K562 (cell line): ENCODE results near the gene CYS1. TPM values are rescaled to one million over a fixed set of nuclear protein-coding genes. Genes with fewer than 3 reads are reported as not detected.
A peak's percentile ranks its signal among the peaks of the same experiment; 100 is the strongest.

ENCODE experiments used
- ADNP ChIP-seq: fragments of 200-800 bp; sonication (Bioruptor generic); IDR thresholded peaks from 2 replicates; pipeline ENCODE4 v1.6.1; 2016; ENCODE audit warnings: missing genetic modification characterization, missing compliant biosample characterization
- ARID3B ChIP-seq: fragments of 250-450 bp; sonication (Bioruptor Pico); IDR thresholded peaks from 2 replicates; pipeline ENCODE4 v1.4.0; 2020; ENCODE audit warnings: borderline replicate concordance
- CBX5 ChIP-seq: IDR thresholded peaks from 2 replicates; pipeline ENCODE4 v1.6.1; 2014; ENCODE audit warnings: low read depth, borderline replicate concordance
- DDX20 ChIP-seq: fragments of 450-650 bp; IDR thresholded peaks from 2 replicates; pipeline ENCODE4 v1.6.1; 2016; ENCODE audit warnings: missing genetic modification characterization, low read depth, mild to moderate bottlenecking, missing compliant biosample characterization, moderate library complexity
- EGR1 ChIP-seq: fragments of 450-650 bp; conservative IDR thresholded peaks from 2 replicates; pipeline ENCODE4 v1.6.1; 2017; ENCODE audit warnings: mild to moderate bottlenecking
- EWSR1 ChIP-seq: fragments of 450-650 bp; IDR thresholded peaks from 2 replicates; pipeline ENCODE4 v1.6.1; 2018; ENCODE audit warnings: borderline replicate concordance, mild to moderate bottlenecking, low read depth, moderate library complexity; ENCODE audit not compliant: partially characterized antibody
- FOXJ3 ChIP-seq: sonication (generic); formaldehyde crosslinking; IDR thresholded peaks from 2 replicates; pipeline ENCODE4 v1.4.0; 2020; ENCODE audit warnings: mild to moderate bottlenecking, missing genetic modification reagents
- FOXK1 ChIP-seq: sonication (generic); formaldehyde crosslinking; IDR thresholded peaks from 2 replicates; pipeline ENCODE4 v1.8.0; 2022; ENCODE audit warnings: missing genetic modification reagents, mild to moderate bottlenecking, borderline replicate concordance
- GABPB1 ChIP-seq: sonication (generic); formaldehyde crosslinking; IDR thresholded peaks from 2 replicates; pipeline ENCODE4 v1.8.0; 2022; ENCODE audit warnings: mild to moderate bottlenecking, missing genetic modification reagents
- HDGF ChIP-seq: fragments of 450-650 bp; IDR thresholded peaks from 2 replicates; pipeline ENCODE4 v1.6.1; 2016
- MITF ChIP-seq: IDR thresholded peaks from 2 replicates; pipeline ENCODE4 v1.6.1; 2014; ENCODE audit warnings: antibody characterized with exemption
- NFE2 ChIP-seq: IDR thresholded peaks from 2 replicates; pipeline ENCODE4 v1.6.1; 2014; ENCODE audit warnings: antibody characterized with exemption, low read depth
- NR2F6 ChIP-seq: fragments of 450-650 bp; formaldehyde crosslinking; IDR thresholded peaks from 2 replicates; pipeline ENCODE4 v1.4.0; 2020; ENCODE audit warnings: mild to moderate bottlenecking
- PHB ChIP-seq: fragments of 250-450 bp; sonication (Bioruptor Pico); IDR thresholded peaks from 2 replicates; pipeline ENCODE4 v1.5.0; 2021
- PHF8 ChIP-seq: fragments of 200-600 bp; sonication (generic); IDR thresholded peaks from 2 replicates; pipeline ENCODE4 v1.6.1; 2012; ENCODE audit warnings: mixed run types, mild to moderate bottlenecking, inconsistent platforms, low read length, moderate library complexity, borderline replicate concordance
- PTTG1 ChIP-seq: fragments of 450-650 bp; IDR thresholded peaks from 2 replicates; pipeline ENCODE4 v1.6.1; 2016; ENCODE audit warnings: low read depth, mild to moderate bottlenecking, missing genetic modification characterization, missing compliant biosample characterization
- SRF ChIP-seq, 2 experiments: fragments of 250-450, 450-650 bp in 1 of 2; sonication (Bioruptor Pico) in 1 of 2; sonication (generic) in 1 of 2; formaldehyde crosslinking; IDR thresholded peaks; 2 replicates each; pipeline versions ENCODE4 v1.5.0 to v1.5.1; 2020 to 2022; ENCODE audit warnings: mild to moderate bottlenecking in 1 of 2, missing genetic modification reagents in 1 of 2
- SRSF1 ChIP-seq: fragments of 200-400 bp; formaldehyde crosslinking; IDR thresholded peaks from 2 replicates; pipeline ENCODE4 v1.6.1; 2017; ENCODE audit warnings: mild to moderate bottlenecking, low read depth, low read length, moderate library complexity
- ZNF134 ChIP-seq: fragments of 250-450 bp; sonication (Bioruptor Pico); conservative IDR thresholded peaks from 2 replicates; pipeline ENCODE4 v1.4.0; 2020
- ZNF146 ChIP-seq: IDR thresholded peaks from one replicate; pipeline ENCODE4 v1.6.1; 2018; ENCODE audit warnings: missing compliant biosample characterization; ENCODE audit not compliant: unreplicated experiment
- ZNF354B ChIP-seq: fragments of 250-450 bp; sonication (Bioruptor Pico); IDR thresholded peaks from 2 replicates; pipeline ENCODE4 v1.4.0; 2020
- ZNF518B ChIP-seq: fragments of 250-450 bp; sonication (Bioruptor Pico); IDR thresholded peaks from 2 replicates; pipeline ENCODE4 v1.5.0; 2021; ENCODE audit warnings: mild to moderate bottlenecking, moderate library complexity
- ZNF57 ChIP-seq: fragments of 450-650 bp; formaldehyde crosslinking; IDR thresholded peaks from 2 replicates; pipeline ENCODE4 v1.4.0; 2020; ENCODE audit warnings: mild to moderate bottlenecking, moderate library complexity
- polyA plus RNA-seq, 8 experiments: library from polyadenylated mRNA; depleted of rRNA in 4 of 8; stranded (reverse) in 5 of 8; unstranded in 3 of 8; fragments of >200 nt; fragmentation: Nextera tagmentation in 2 of 8; fragmentation: Illumina TruSeq in 1 of 8; extraction: Ambion mirVana in 2 of 8; extraction: Trizol in 1 of 8; gene quantifications; 2 replicates each; pipeline versions ENCODE4 v1.2.1 to v1.2.3, GENCODE V29; 2011 to 2014; ENCODE audit warnings: inconsistent platforms in 1 of 8, missing spikeins in 1 of 8
- total RNA-seq, 7 experiments: library from RNA; depleted of rRNA in 6 of 7; stranded (reverse); fragments of >200 nt in 6 of 7; fragmentation: Illumina TruSeq in 2 of 7; extraction: Trizol in 2 of 7; gene quantifications; 2 replicates each; pipeline versions ENCODE4 v1.2.1 to v1.2.3, GENCODE V29; 2011 to 2021; ENCODE audit warnings: low replicate concordance in 1 of 7

The CYS1 gene
- total and polyA plus RNA-seq, 9 of the 15 experiments (the other 6 are each of a cell fraction or from before 2014, with no cell fraction given), result 0.11 to 0.13 TPM; not detected in 7

- no peak for TF ChIP-seq ZNF146
- TF ChIP-seq EGR1, result no peak
- no peak for TF ChIP-seq ZNF518B (CRISPR knock-in tag)
- no peak for TF ChIP-seq ZNF134 (CRISPR knock-in tag)
- TF ChIP-seq GABPB1 (CRISPR knock-in tag), result no peak
- no peak for TF ChIP-seq SRF (CRISPR knock-in tag; IDR thresholded peaks at IDR 0.05)
- TF ChIP-seq ADNP (tag), result no peak
- no peak for TF ChIP-seq DDX20 (tag)
- TF ChIP-seq ZNF57 (CRISPR knock-in tag), result no peak
- TF ChIP-seq FOXJ3 (CRISPR knock-in tag), result no peak
- no peak for TF ChIP-seq PTTG1 (tag)
- no peak for TF ChIP-seq HDGF
- no peak for TF ChIP-seq ZNF354B (CRISPR knock-in tag)
- no peak for TF ChIP-seq PHB
- TF ChIP-seq FOXK1 (CRISPR knock-in tag), result no peak
- no peak for TF ChIP-seq SRSF1
- no peak for TF ChIP-seq CBX5
- no peak for TF ChIP-seq EWSR1
- TF ChIP-seq PHF8, result no peak
- peak; percentile 91 for TF ChIP-seq NFE2
- no peak for TF ChIP-seq NR2F6 (CRISPR knock-in tag)
- no peak for TF ChIP-seq ARID3B (CRISPR knock-in tag)
- no peak for TF ChIP-seq MITF
These were observed 45.7 kb downstream of the CYS1 start (continued) for GRCh38 chr2:10034333-10035052.
